Epithelial cell of esophagus (primary cell): ENCODE data around the gene TMEM100.
"Not testable (repeated sequence)": the region's sequence is repeated elsewhere in the genome, so short reads cannot be mapped to it uniquely, and the experiment has no call there.

Source experiments
- DNase-seq: peaks from one replicate; pipeline ENCODE4 v3.0.0; 2010; ENCODE audit warnings: low read depth
- H3K4me3 ChIP-seq: 2 replicates; pipeline ENCODE4 v1.5.1; 2011; ENCODE audit warnings: mild to moderate bottlenecking, low read length, control low read depth
- CTCF ChIP-seq: IDR thresholded peaks from 2 replicates; pipeline ENCODE4 v1.5.1; 2011; ENCODE audit warnings: low read depth, mild to moderate bottlenecking, low read length, control low read depth, inconsistent platforms; ENCODE audit not compliant: insufficient read depth; ENCODE audit errors: missing control alignments

TMEM100 gene

GRCh38 chr17:55677446-55677845, 45.2 kb downstream of the TMEM100 start:
- no peak overlapping the region for H3K4me3 ChIP-seq
- DNase-seq, result no peak
- TF ChIP-seq CTCF, result no peak

- no peak overlapping the region for H3K4me3 ChIP-seq
- no peak for TF ChIP-seq CTCF
- DNase-seq, result no peak
Observed at GRCh38 chr17:55676274-55676673, 46.4 kb downstream of the TMEM100 start.

GRCh38 chr17:55673743-55674506, 48.7 kb downstream of the TMEM100 start:
- DNase-seq, result peak; percentile 72
- TF ChIP-seq CTCF, result no peak
- no peak overlapping the region for H3K4me3 ChIP-seq

GRCh38 chr17:55672585-55673501, 49.8 kb downstream of the TMEM100 start:
- no peak for TF ChIP-seq CTCF
- no peak overlapping the region for H3K4me3 ChIP-seq
- peak; percentile 47 for DNase-seq

GRCh38 chr17:55672010-55672409, 50.7 kb downstream of the TMEM100 start:
- not testable (repeated sequence) for DNase-seq, H3K4me3 ChIP-seq
